Suprapubic skin (tissue), 4 donors: ENCODE results near the gene SLC22A2.

Source experiments
- CTCF ChIP-seq, 2 donors: fragments of 200-600 bp in 1 of 2; fragments of 450-650 bp in 1 of 2; sonication (generic) in 1 of 2; IDR thresholded peaks; one replicate each; pipeline ENCODE4 v1.5.1; 2016 to 2019; ENCODE audit warnings: antibody characterized with exemption in 2 of 2, mild to moderate bottlenecking in 1 of 2, moderate library complexity in 1 of 2
- EP300 ChIP-seq: sonication (generic); formaldehyde crosslinking; IDR thresholded peaks from one replicate; pipeline ENCODE4 v1.6.1; 2017; ENCODE audit warnings: antibody characterized with exemption
- POLR2A ChIP-seq, 2 donors: fragments of 450-650 bp; IDR thresholded peaks; one replicate each; pipeline ENCODE4 v1.6.1; 2017; ENCODE audit warnings: antibody characterized with exemption in 2 of 2, mild to moderate bottlenecking in 2 of 2, moderate library complexity in 2 of 2
- POLR2AphosphoS5 ChIP-seq, 3 donors: sonication (generic); formaldehyde crosslinking; IDR thresholded peaks; one replicate each; pipeline ENCODE4 v1.6.1; 2017; ENCODE audit warnings: antibody characterized with exemption in 3 of 3

- TF ChIP-seq POLR2A (IDR thresholded peaks at IDR 0.05) (no peak), POLR2AphosphoS5 (IDR thresholded peaks at IDR 0.05) (no peak), EP300 (no peak), CTCF (IDR thresholded peaks at IDR 0.05) (no peak)
These were observed 65.8 kb downstream of the SLC22A2 start for GRCh38 chr6:160192840-160193239.
